Measurements from ENCODE around the gene PTPRJ. TPM values are rescaled to one million over a fixed set of nuclear protein-coding genes. Genes with fewer than 3 reads are reported as not detected.
"Not testable (repeated sequence)": the region's sequence is repeated elsewhere in the genome, so short reads cannot be mapped to it uniquely, and the experiment has no call there.

Gene PTPRJ
- total RNA-seq (ENCODE audit: low replicate concordance) = 18.6 and 21.6 TPM in 2 replicates
- long read RNA-seq, partial matches to known transcripts = 3 of 5 reads
- long read RNA-seq, other reads (novel, unspliced or antisense) = 2 of 5 reads

DNA sequence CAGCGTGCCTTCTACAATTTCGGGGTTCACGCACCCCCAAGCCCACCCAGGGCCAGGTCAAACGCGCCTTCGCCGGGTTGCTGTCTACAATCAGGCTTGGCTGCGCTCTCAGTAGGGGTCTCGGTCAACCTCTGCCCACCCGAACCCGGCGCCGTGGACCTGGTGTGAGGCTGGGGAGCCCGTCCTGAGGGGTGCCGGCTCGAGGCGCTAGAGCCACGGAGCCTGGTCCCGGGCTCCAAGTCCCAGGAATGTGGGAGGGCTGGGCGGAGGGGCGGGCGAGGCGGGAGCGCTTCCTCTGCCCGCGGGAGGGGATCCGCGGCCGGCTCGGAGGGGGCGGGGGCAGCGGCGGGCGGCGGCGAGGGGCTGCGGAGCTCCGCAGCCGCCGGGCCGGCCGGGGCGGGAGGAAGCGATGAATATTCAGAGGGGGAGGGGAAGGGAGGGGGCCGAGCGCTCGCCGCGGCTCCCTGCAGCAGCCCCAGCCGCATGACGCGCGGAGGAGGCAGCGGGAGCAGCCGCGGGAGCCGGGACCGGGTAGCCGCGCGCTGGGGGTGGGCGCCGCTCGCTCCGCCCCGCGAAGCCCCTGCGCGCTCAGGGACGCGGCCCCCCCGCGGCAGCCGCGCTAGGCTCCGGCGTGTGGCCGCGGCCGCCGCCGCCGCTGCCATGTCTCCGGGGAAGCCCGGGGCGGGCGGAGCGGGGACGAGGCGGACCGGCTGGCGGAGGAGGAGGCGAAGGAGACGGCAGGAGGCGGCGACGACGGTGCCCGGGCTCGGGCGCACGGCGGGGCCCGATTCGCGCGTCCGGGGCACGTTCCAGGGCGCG lies at the start of gene PTPRJ:
Gene PTPRJ (plus strand): TSS at position 472 of the 819 bp plus-strand sequence. CDS start 354 bp downstream, outside the sequence.
- Mint-ChIP-seq H3K27ac (peak within 1 kb of the TSS; percentile 67), H3K9me3 (no peaks in the 10 kb centered on the region), H3K4me1 (ENCODE audit: unreplicated experiment) (peaks cover 22% of the 10 kb centered on the region), H3K36me3 (no peaks in the 10 kb centered on the region), H3K27me3 (peaks cover 3% of the 10 kb centered on the region), H3K4me3 (peak within 1 kb of the TSS; percentile 79)
- DNase-seq (ENCODE audit: extremely low spot score, unreplicated experiment) = peak; percentile 72
- TF ChIP-seq, protein P1, sequence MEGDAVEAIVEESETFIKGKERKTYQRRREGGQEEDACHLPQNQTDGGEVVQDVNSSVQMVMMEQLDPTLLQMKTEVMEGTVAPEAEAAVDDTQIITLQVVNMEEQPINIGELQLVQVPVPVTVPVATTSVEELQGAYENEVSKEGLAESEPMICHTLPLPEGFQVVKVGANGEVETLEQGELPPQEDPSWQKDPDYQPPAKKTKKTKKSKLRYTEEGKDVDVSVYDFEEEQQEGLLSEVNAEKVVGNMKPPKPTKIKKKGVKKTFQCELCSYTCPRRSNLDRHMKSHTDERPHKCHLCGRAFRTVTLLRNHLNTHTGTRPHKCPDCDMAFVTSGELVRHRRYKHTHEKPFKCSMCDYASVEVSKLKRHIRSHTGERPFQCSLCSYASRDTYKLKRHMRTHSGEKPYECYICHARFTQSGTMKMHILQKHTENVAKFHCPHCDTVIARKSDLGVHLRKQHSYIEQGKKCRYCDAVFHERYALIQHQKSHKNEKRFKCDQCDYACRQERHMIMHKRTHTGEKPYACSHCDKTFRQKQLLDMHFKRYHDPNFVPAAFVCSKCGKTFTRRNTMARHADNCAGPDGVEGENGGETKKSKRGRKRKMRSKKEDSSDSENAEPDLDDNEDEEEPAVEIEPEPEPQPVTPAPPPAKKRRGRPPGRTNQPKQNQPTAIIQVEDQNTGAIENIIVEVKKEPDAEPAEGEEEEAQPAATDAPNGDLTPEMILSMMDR (conservative IDR thresholded peaks at IDR 0.05) = no peak

DNA sequence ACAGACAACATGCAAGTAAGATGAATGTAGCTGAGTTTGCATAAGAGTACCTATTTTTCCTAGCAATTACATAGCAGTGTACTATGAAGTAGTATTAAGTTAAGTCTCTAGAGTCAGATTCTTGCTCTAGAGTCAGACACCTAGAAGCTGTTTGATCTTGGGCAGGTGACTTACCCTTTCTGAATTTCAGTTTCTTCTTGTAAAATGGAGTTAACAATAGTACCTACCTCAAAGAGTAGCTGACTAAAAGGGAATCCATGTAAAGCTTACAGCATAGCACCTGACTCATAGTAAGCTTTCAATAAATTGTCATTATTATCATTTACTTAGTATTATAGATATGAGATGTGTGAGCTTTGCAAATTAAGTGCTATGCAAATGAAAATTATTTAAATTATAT lies 47.8 kb upstream of the PTPRJ start:
- Mint-ChIP-seq H3K27ac (no peak overlapping the region), H3K36me3 (no peaks in the 10 kb centered on the region), H3K4me1 (ENCODE audit: unreplicated experiment) (peaks cover 6% of the 10 kb centered on the region), H3K4me3 (no peak overlapping the region), H3K9me3 (no peaks in the 10 kb centered on the region), H3K27me3 (no peaks in the 10 kb centered on the region)
- TF ChIP-seq, protein P1 (conservative IDR thresholded peaks at IDR 0.05) = no peak
- DNase-seq (ENCODE audit: extremely low spot score, unreplicated experiment) = no peak

DNA sequence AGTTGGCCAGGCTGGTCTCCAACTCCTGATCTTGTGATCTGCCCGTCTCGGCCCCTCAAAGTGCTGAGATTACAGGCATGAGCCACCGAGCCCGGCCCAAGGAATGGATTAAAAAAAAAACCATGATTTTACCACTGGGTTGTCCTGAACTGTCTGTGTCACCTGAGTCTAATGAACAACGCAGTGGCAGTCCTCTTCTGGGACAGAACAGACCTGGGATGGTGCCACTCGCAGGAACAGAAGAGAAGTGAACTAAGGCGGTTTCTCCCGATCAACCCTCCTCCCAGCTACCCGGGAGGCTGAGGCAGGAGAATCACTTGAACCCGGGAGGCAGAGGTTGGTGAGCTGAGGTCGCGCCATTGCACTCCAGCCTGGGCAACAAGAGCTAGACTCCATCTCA lies 46.6 kb upstream of the PTPRJ start:
- not testable (repeated sequence) for H3K27me3 Mint-ChIP-seq; H3K4me1 Mint-ChIP-seq (ENCODE audit: unreplicated experiment); H3K4me3 Mint-ChIP-seq; DNase-seq (ENCODE audit: extremely low spot score, unreplicated experiment); H3K36me3 Mint-ChIP-seq; H3K27ac Mint-ChIP-seq; H3K9me3 Mint-ChIP-seq

DNA sequence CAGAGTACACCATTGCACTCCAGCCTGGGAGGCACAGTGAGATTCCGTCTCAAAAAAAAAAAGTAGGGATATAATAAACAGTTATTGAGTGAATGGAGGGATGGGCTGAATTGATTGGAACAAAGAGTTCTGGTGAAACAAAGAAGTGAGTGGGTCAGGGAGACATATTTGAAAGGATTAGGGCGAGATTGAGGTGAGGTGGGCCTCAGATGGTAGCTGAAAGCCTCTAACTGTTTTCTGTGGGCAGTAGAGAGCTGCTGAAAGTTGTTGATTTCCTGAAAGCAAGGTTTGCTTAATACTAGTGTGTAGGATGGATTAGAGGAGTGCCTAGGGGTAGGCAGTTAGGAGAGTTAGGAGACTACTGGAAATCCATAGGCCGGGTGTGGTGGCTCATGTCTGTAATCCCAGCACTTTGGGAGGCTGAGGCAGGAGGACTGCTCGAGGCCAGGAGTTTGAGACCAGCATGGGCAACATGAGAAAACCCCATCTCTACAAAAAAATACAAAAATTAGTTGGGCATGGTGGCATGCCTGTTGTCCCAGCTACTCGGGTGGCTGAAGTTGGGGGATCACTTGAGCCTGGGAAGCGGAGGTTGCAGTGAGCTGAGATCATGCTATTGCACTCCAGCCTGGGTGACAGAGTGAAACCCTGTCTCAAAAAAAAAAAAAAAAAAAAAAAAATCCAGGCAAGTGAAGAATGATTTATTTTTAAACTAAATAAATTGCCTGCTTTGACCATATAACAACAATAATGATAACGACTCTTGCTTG lies 41.4 kb upstream of the PTPRJ start:
- H3K9me3 Mint-ChIP-seq = no peaks in the 10 kb centered on the region
- TF ChIP-seq, protein P1 (conservative IDR thresholded peaks at IDR 0.05) = no peak
- peaks cover 12% of the 10 kb centered on the region for H3K4me1 Mint-ChIP-seq (ENCODE audit: unreplicated experiment)
- H3K27me3 Mint-ChIP-seq = no peaks in the 10 kb centered on the region
- no peak overlapping the region for H3K4me3 Mint-ChIP-seq
- no peak for DNase-seq (ENCODE audit: extremely low spot score, unreplicated experiment)
- no peak overlapping the region for H3K27ac Mint-ChIP-seq
- H3K36me3 Mint-ChIP-seq = no peaks in the 10 kb centered on the region

DNA sequence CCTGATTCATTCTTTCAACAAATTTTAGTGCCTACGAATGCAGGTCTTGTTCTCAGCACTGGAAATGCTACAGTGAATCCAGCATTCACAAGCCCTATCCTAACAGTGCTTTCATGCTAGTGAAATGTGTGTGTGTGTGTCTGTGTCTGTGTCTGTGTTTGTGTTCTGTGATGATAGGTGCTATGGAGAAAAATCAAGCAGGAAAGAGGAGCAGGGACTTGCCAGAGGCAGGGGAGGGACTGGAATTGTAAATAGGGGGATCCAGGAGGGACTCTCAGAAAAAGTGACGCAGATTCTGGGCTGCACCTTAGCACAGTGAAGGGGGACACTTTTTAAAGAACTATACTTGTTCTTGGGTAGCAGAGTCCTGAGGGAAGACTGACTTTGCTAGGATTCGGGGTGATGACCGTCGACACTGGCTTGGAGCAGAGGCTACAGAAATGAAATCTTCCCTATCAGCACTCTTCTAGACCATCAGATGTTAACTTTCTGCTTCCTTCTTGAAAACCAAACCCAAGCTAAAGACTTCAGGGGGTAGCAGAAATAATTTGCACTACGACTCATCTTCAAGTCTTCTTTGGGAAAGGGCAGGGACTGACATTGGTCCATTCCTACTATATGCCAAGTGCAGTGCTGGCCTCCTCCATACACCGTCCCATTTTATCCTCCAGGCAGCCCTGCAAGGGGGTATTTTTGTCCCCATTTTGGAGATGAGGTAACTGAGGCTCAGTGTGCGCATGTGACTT lies 39.3 kb upstream of the PTPRJ start:
- Mint-ChIP-seq H3K36me3 (no peaks in the 10 kb centered on the region), H3K9me3 (no peaks in the 10 kb centered on the region), H3K27ac (no peak overlapping the region), H3K4me3 (no peak overlapping the region), H3K4me1 (ENCODE audit: unreplicated experiment) (peaks cover 15% of the 10 kb centered on the region), H3K27me3 (no peaks in the 10 kb centered on the region)
- no peak for DNase-seq (ENCODE audit: extremely low spot score, unreplicated experiment)
- TF ChIP-seq, protein P1 (conservative IDR thresholded peaks at IDR 0.05) = no peak

Measured in type B pancreatic cell (in vitro differentiated cells).